HepG2 (cell line): Measurements from ENCODE around the gene SPNS1. TPM values are rescaled to one million over a fixed set of nuclear protein-coding genes. Genes with fewer than 3 reads are reported as not detected.
A peak's percentile ranks its signal among the peaks of the same experiment; 100 is the strongest.

Experiments
- AGO1 ChIP-seq: fragments of 200-400 bp; formaldehyde crosslinking; IDR thresholded peaks from 2 replicates; pipeline ENCODE4 v1.6.1; 2017; ENCODE audit warnings: mild to moderate bottlenecking, low read depth, low read length, moderate library complexity; ENCODE audit not compliant: poor library complexity, severe bottlenecking
- ARNTL ChIP-seq: sonication (generic); formaldehyde crosslinking; IDR thresholded peaks from 2 replicates; pipeline ENCODE4 v1.4.0; 2020; ENCODE audit warnings: mild to moderate bottlenecking, missing genetic modification reagents
- CCDC6 ChIP-seq: sonication (generic); formaldehyde crosslinking; IDR thresholded peaks from 2 replicates; pipeline ENCODE4 v1.8.1; 2022; ENCODE audit warnings: mild to moderate bottlenecking, missing genetic modification reagents, moderate library complexity
- DNMT3B ChIP-seq: conservative IDR thresholded peaks from 2 replicates; pipeline ENCODE4 v1.6.1; 2016; ENCODE audit warnings: missing biosample characterization, control low read depth
- EZH2 ChIP-seq: conservative IDR thresholded peaks from 2 replicates; pipeline ENCODE4 v1.6.1; 2012; ENCODE audit warnings: mild to moderate bottlenecking, low read depth, low read length, moderate library complexity
- HNRNPH1 ChIP-seq: fragments of 200-400 bp; formaldehyde crosslinking; optimal IDR thresholded peaks from 2 replicates; pipeline ENCODE3; 2017; ENCODE audit warnings: mild to moderate bottlenecking, low read depth, low read length
- HOXA7 ChIP-seq: sonication (generic); formaldehyde crosslinking; IDR thresholded peaks from 2 replicates; pipeline ENCODE4 v1.8.1; 2022; ENCODE audit warnings: mild to moderate bottlenecking, missing genetic modification reagents, moderate library complexity
- IRX3 ChIP-seq: sonication (generic); formaldehyde crosslinking; IDR thresholded peaks from 2 replicates; pipeline ENCODE4 v1.8.1; 2023; ENCODE audit warnings: mild to moderate bottlenecking, low read depth, missing genetic modification reagents, borderline replicate concordance
- MED13 ChIP-seq: sonication (generic); formaldehyde crosslinking; IDR thresholded peaks from 2 replicates; pipeline ENCODE4 v1.5.0; 2020; ENCODE audit warnings: missing genetic modification reagents
- NCOR1 ChIP-seq: fragments of 200-600 bp; sonication (generic); IDR thresholded peaks from 2 replicates; pipeline ENCODE4 v1.7.0; 2017; ENCODE audit warnings: antibody characterized with exemption, low read length, borderline replicate concordance
- SETDB1 ChIP-seq: sonication (generic); formaldehyde crosslinking; IDR thresholded peaks from 2 replicates; pipeline ENCODE4 v1.5.1; 2020; ENCODE audit warnings: missing genetic modification reagents, mild to moderate bottlenecking, borderline replicate concordance
- SMARCC2 ChIP-seq: fragments of 450-650 bp; IDR thresholded peaks from 2 replicates; pipeline ENCODE4 v1.6.1; 2017; ENCODE audit warnings: antibody characterized with exemption, mild to moderate bottlenecking
- ZBTB21 ChIP-seq: sonication (generic); formaldehyde crosslinking; IDR thresholded peaks from 2 replicates; pipeline ENCODE4 v1.4.0; 2020; ENCODE audit warnings: missing genetic modification reagents
- ZEB1 ChIP-seq: IDR thresholded peaks from 2 replicates; pipeline ENCODE4 v1.6.1; 2012; ENCODE audit warnings: mild to moderate bottlenecking, low read depth, inconsistent platforms; ENCODE audit not compliant: insufficient replicate concordance
- ZNF343 ChIP-seq: sonication (generic); formaldehyde crosslinking; IDR thresholded peaks from 2 replicates; pipeline ENCODE4 v1.4.0; 2020; ENCODE audit warnings: mild to moderate bottlenecking, missing genetic modification reagents
- ZNF746 ChIP-seq: sonication (generic); formaldehyde crosslinking; IDR thresholded peaks from 2 replicates; pipeline ENCODE4 v1.8.0; 2022; ENCODE audit warnings: mild to moderate bottlenecking, missing genetic modification reagents
- polyA plus RNA-seq, 8 experiments: library from polyadenylated mRNA; depleted of rRNA in 3 of 8; stranded (reverse) in 7 of 8; unstranded in 1 of 8; fragments of >200 nt; fragmentation: Illumina TruSeq in 4 of 8; extraction: Trizol in 4 of 8; gene quantifications; 2 replicates each; pipeline versions ENCODE4 v1.2.1 to v1.2.3, GENCODE V29; 2011 to 2016; ENCODE audit warnings: low read depth in 4 of 8, missing spikeins in 1 of 8, mixed read lengths in 1 of 8; ENCODE audit not compliant: insufficient read depth in 1 of 8
- total RNA-seq, 5 experiments: library from RNA; depleted of rRNA; stranded (reverse); fragments of >200 nt; fragmentation: Illumina TruSeq; extraction: Trizol; gene quantifications; 2 replicates each; pipeline ENCODE4 v1.2.3, GENCODE V29; 2016; ENCODE audit warnings: low read depth in 1 of 5
- TF ChIP-seq, protein P1 (sequence below): sonication (generic); formaldehyde crosslinking; IDR thresholded peaks from 2 replicates; pipeline ENCODE4 v1.5.1; 2020; ENCODE audit warnings: missing genetic modification reagents, mild to moderate bottlenecking, borderline replicate concordance
- TF ChIP-seq, protein P2 (sequence below): sonication (generic); formaldehyde crosslinking; IDR thresholded peaks from 2 replicates; pipeline ENCODE4 v1.4.0; 2020; ENCODE audit warnings: missing genetic modification reagents
- TF ChIP-seq, protein P3 (sequence below): IDR thresholded peaks from 2 replicates; pipeline ENCODE4 v1.6.1; 2016; ENCODE audit warnings: missing compliant biosample characterization, missing genetic modification reagents, borderline replicate concordance
- TF ChIP-seq, protein P4 (sequence below): sonication (generic); formaldehyde crosslinking; conservative IDR thresholded peaks from 2 replicates; pipeline ENCODE4 v1.8.0; 2022; ENCODE audit warnings: low read depth, missing genetic modification reagents
- TF ChIP-seq, protein P5 (sequence below): IDR thresholded peaks from 2 replicates; pipeline ENCODE4 v1.6.1; 2016; ENCODE audit warnings: missing genetic modification reagents, missing compliant biosample characterization

The SPNS1 gene
- total and polyA plus RNA-seq, 2 of the 13 experiments (the other 11 are each of a cell fraction or from before 2014, with no cell fraction given), result 25.6 to 38.8 TPM

DNA sequence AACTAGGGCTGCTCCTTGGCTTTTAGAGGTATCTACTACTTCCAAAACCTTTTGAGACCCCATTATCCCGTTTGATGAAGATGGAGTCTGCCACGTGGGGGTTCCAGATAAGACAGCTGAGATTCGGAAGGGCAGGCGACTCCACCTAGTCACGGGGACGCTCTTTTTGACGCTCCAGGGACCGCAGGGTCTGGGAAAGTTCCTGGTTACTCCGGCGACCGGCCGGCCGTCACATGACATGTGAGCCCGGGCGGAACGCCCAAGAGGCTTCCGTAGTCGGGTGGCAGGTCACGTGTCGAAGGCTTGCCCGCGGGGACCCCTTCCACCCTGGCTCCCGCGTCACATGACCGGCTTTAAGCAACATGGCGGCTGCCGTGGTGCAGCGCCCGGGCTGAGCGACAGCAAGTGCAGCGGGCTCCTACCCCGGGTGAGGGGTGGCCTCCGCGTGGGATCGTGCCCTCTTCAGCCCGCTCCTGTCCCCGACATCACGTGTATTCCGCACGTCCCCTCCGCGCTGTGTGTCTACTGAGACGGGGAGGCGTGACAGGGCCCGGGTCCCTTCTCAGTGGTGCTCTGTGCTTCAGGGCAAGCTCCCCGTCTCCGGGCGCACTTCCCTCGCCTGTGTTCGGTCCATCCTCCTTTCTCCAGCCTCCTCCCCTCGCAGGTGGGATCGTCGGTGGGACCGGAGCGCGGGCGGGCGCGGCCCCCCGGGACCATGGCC lies at the start of gene SPNS1 (continued):
- TF ChIP-seq, protein P1, sequence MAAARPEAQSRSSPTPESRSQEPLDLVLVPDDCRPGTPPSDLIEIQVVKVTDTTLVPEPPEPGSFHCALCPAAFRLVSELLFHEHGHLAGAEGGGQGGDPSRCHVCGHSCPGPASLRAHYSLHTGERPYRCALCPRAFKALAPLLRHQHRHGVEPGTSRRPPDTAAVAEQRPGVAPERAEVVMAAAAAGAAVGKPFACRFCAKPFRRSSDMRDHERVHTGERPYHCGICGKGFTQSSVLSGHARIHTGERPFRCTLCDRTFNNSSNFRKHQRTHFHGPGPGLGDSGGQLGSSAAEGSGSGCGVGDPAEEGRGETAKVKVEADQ (CRISPR knock-in tag), result peak; percentile 82; the same call in 1 of the 2 replicates
- TF ChIP-seq IRX3 (CRISPR knock-in tag) (no peak; the same call in 1 of the 2 replicates), DNMT3B (CRISPR knock-in tag) (peak; percentile 97), SETDB1 (CRISPR knock-in tag) (no peak), HNRNPH1 (no peak), NCOR1 (peak; percentile 63; the same call in 1 of the 2 replicates), ZBTB21 (CRISPR knock-in tag) (no peak; the same call in 1 of the 2 replicates), SMARCC2 (peak; percentile 0; the same call in 1 of the 2 replicates), CCDC6 (no peak; the same call in 1 of the 2 replicates), HOXA7 (CRISPR knock-in tag) (no peak), ZNF343 (CRISPR knock-in tag) (peak; percentile 96), MED13 (CRISPR knock-in tag) (peak; percentile 72; the same call in 1 of the 2 replicates), EZH2 (no peak), ZNF746 (CRISPR knock-in tag) (peak; percentile 55; the same call in 1 of the 2 replicates), AGO1 (peak; percentile 60), ZEB1 (no peak), ARNTL (CRISPR knock-in tag) (peak; percentile 97)
- TF ChIP-seq, protein P2, sequence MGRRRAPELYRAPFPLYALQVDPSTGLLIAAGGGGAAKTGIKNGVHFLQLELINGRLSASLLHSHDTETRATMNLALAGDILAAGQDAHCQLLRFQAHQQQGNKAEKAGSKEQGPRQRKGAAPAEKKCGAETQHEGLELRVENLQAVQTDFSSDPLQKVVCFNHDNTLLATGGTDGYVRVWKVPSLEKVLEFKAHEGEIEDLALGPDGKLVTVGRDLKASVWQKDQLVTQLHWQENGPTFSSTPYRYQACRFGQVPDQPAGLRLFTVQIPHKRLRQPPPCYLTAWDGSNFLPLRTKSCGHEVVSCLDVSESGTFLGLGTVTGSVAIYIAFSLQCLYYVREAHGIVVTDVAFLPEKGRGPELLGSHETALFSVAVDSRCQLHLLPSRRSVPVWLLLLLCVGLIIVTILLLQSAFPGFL (CRISPR knock-in tag), result no peak
- TF ChIP-seq, protein P3, sequence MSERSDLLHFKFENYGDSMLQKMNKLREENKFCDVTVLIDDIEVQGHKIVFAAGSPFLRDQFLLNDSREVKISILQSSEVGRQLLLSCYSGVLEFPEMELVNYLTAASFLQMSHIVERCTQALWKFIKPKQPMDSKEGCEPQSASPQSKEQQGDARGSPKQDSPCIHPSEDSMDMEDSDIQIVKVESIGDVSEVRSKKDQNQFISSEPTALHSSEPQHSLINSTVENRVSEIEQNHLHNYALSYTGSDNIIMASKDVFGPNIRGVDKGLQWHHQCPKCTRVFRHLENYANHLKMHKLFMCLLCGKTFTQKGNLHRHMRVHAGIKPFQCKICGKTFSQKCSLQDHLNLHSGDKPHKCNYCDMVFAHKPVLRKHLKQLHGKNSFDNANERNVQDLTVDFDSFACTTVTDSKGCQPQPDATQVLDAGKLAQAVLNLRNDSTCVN (CRISPR knock-in tag), result peak; percentile 91
- TF ChIP-seq, protein P4, sequence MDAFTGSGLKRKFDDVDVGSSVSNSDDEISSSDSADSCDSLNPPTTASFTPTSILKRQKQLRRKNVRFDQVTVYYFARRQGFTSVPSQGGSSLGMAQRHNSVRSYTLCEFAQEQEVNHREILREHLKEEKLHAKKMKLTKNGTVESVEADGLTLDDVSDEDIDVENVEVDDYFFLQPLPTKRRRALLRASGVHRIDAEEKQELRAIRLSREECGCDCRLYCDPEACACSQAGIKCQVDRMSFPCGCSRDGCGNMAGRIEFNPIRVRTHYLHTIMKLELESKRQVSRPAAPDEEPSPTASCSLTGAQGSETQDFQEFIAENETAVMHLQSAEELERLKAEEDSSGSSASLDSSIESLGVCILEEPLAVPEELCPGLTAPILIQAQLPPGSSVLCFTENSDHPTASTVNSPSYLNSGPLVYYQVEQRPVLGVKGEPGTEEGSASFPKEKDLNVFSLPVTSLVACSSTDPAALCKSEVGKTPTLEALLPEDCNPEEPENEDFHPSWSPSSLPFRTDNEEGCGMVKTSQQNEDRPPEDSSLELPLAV (CRISPR knock-in tag), result peak; percentile 87; the same call in 1 of the 2 replicates
- TF ChIP-seq, protein P5, sequence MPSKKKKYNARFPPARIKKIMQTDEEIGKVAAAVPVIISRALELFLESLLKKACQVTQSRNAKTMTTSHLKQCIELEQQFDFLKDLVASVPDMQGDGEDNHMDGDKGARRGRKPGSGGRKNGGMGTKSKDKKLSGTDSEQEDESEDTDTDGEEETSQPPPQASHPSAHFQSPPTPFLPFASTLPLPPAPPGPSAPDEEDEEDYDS (CRISPR knock-in tag), result peak; percentile 69
